ENCODE measurements around the gene JARID2. TPM values are rescaled to one million over a fixed set of nuclear protein-coding genes. Genes with fewer than 3 reads are reported as not detected.

Gene JARID2
- total and polyA plus RNA-seq, 12 donors = 2.3 to 11.6 (median 8.7) TPM

DNA sequence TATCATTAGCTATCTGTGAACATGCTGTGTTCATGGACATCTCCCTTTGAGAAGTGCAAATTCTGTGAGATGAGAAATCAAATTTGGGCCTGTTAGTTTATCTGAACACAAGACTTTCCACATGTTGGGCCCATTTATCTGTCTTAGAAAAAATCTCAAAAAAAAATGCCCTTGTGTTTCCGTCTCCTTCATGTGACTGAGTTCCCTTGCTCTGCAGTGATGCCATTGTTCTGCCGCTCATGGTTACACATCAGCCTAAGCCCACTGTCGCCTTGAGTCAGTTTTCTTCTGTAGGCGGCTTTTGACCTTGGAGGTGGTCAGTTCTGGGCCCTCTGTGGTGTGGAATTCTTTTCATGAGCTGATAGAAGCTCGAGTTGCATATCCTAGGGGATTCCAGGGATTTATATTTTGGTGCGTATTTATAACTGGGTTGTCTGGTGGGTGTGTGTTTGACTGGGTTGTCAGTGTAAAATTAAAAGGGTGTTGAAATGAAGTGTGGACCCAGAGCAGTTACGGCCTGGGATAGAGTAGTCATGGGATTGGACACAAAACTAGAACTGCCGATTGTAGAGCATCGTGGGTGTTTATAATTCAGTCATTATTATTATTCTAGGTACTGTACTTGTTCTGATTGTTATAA lies 156.7 kb downstream of the JARID2 start:
- no peaks in the 10 kb centered on the region for H3K36me3 ChIP-seq
- ATAC-seq (no peak), DNase-seq (no peak)
- intact Hi-C loops (cut with DNase I) = no loop called here
- H3K27me3 ChIP-seq = no peaks in the 10 kb centered on the region
- H3K9me3 ChIP-seq = no peaks in the 10 kb centered on the region
- peaks cover 5 to 81% (median 72%) of the 10 kb centered on the region in 9 donors for H3K4me1 ChIP-seq
- no peak overlapping the region for H3K4me3 ChIP-seq
- H3K27ac ChIP-seq = peak overlapping the region in 2 of 10 donors; percentile 6 to 20
- TF ChIP-seq, protein P1, sequence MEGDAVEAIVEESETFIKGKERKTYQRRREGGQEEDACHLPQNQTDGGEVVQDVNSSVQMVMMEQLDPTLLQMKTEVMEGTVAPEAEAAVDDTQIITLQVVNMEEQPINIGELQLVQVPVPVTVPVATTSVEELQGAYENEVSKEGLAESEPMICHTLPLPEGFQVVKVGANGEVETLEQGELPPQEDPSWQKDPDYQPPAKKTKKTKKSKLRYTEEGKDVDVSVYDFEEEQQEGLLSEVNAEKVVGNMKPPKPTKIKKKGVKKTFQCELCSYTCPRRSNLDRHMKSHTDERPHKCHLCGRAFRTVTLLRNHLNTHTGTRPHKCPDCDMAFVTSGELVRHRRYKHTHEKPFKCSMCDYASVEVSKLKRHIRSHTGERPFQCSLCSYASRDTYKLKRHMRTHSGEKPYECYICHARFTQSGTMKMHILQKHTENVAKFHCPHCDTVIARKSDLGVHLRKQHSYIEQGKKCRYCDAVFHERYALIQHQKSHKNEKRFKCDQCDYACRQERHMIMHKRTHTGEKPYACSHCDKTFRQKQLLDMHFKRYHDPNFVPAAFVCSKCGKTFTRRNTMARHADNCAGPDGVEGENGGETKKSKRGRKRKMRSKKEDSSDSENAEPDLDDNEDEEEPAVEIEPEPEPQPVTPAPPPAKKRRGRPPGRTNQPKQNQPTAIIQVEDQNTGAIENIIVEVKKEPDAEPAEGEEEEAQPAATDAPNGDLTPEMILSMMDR (IDR thresholded peaks at IDR 0.05) = no peak
- 55 to 73% methylated on average over 9 of the region's 9 CpGs for WGBS, 2 donors

DNA sequence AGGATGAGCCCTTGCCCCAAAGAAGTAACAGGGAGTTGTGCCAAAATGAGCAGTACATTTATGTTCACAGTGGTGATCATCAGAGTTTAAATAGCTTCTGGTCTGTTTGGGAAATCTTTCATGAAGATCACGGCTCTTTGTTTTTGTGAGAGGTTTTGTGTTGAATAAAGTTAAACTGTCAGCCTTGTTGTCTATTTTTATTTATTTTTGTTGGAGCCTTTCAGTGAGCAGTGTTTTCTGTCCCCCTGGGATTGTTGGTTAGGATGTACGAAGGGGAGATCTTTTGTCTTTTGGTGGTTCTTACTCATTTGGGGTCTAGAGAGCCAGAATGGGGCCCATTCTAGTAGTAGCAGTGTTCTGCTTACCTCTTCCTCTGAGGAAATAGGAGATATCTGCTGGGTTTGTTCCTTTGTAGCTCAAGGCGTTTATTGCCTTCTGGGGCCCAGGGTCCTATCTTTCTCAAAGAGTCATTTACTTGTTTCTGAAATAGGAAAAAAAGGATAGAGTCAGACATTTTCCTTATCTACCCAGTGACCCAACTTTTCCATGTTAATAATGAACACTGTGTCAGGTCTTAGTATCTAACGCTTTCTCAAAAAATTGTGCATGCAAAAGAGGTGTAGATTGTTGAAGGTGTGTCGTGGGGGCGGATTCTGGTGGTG lies 157.4 kb downstream of the JARID2 start:
- H3K36me3 ChIP-seq = no peaks in the 10 kb centered on the region
- TF ChIP-seq, protein P1 (IDR thresholded peaks at IDR 0.05) = no peak
- no peak overlapping the region for H3K4me3 ChIP-seq
- no peaks in the 10 kb centered on the region for H3K9me3 ChIP-seq
- H3K27me3 ChIP-seq = no peaks in the 10 kb centered on the region
- H3K4me1 ChIP-seq = peaks cover 5 to 82% (median 72%) of the 10 kb centered on the region in 9 donors
- intact Hi-C loops (cut with DNase I) = no loop called here
- ATAC-seq (no peak), DNase-seq (no peak)
- peak overlapping the region in 1 of 10 donors; percentile 20 for H3K27ac ChIP-seq
- 88 to 90% methylated on average over 6 of the region's 6 CpGs for WGBS, 2 donors

DNA sequence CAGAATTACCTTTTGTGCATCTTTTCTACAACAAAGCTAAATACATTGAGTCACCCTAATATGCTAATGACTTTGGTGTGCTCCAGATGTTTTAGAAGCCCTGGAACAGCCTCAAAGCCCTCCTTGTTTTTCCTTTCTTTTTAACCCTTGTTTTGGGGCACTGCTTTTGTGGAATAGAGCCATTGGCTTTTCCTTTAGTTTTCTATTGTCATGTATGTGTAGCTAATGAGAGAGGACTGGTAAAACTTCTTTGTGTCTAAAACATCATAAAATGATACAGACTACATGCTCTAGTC lies 158.8 kb downstream of the JARID2 start:
- TF ChIP-seq, protein P1 (IDR thresholded peaks at IDR 0.05) = no peak
- Histone ChIP-seq H3K4me1 (peaks cover 2 to 80% (median 69%) of the 10 kb centered on the region in 9 donors), H3K36me3 (no peaks in the 10 kb centered on the region), H3K4me3 (no peak overlapping the region), H3K9me3 (no peaks in the 10 kb centered on the region), H3K27me3 (no peaks in the 10 kb centered on the region), H3K27ac (no peak overlapping the region)
- intact Hi-C loops (cut with DNase I) = no loop called here
- DNase-seq = no peak
- ATAC-seq = no peak

DNA sequence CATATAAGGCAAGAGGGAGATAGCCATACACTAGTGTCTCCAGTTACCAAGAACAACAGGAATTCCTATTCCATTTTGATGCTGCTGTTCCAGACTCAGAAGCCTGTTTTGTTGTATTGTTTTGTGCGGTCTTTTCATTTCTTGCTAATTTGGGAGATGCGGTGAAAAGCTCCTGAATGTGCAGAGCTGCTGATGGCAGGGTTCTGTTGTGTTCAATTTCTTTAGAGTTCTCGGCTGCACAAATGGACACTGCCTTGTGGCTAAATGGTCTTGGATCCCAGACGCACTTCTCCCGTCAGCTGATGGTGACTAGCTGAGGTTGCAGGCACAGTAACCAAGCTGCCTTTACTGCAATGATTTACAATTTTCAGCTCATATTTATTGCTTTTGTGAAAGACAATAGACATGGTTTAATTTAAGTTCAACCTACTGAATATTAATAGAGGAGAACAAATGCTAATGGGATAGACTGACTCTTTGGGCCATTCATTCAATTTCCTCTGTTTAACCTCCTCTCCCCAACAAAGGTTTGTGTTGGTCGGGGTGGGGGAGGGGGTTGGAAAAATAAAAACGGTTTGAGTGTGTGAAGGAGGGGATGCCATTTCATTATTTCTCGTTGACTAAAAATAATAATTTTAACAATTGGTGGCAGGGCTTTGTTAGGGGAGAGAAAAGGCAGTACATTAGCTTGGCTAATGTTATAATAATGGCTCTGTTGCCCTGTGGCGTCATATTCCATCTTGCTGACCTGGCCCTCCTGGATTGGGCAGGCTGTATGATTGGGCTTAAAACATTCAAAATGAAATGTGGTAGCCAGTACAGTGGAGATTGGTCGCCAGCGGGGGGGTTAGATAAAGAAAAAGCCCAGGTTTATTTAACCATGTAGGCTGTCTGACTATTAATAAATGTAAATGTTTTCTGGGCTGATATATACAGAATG lies 159.5 kb downstream of the JARID2 start:
- H3K27ac ChIP-seq = no peak overlapping the region
- no peaks in the 10 kb centered on the region for H3K9me3 ChIP-seq
- H3K4me3 ChIP-seq = no peak overlapping the region
- peaks cover 2 to 80% (median 66%) of the 10 kb centered on the region in 9 donors for H3K4me1 ChIP-seq
- 89 to 93% methylated on average over 11 of the region's 11 CpGs for WGBS, 2 donors
- DNase-seq = no peak
- intact Hi-C loops (cut with DNase I) = no loop called here
- peaks cover 0 to 3% (median 0%) of the 10 kb centered on the region in 9 donors for H3K36me3 ChIP-seq
- no peaks in the 10 kb centered on the region for H3K27me3 ChIP-seq
- TF ChIP-seq, protein P1 (IDR thresholded peaks at IDR 0.05) = no peak
- ATAC-seq = no peak

Measured in heart right ventricle (tissue), 16 donors.